Upper lobe of left lung (tissue), 6 donors: ENCODE measurements around the gene APOA4. TPM values are rescaled to one million over a fixed set of nuclear protein-coding genes. Genes with fewer than 3 reads are reported as not detected.

ENCODE experiments used
- ATAC-seq, 2 donors: fragments of 200-7000 bp; cut with Tn5 transposase; one replicate each; pipeline ENCODE4 v1.9.1; 2022; ENCODE audit warnings: mild to moderate bottlenecking in 2 of 2, moderate library complexity in 2 of 2; ENCODE audit not compliant: low FRiP score in 2 of 2
- DNase-seq, 2 donors: peaks; one replicate each; pipeline ENCODE4 v3.0.0-alpha.2; 2019 to 2020
- H3K27ac ChIP-seq, 4 donors: fragments of 200-600 bp; sonication (generic); one replicate each; pipeline ENCODE4 v1.5.1; 2016 to 2019
- H3K27me3 ChIP-seq, 4 donors: fragments of 200-600 bp; sonication (generic); one replicate each; pipeline ENCODE4 v1.5.1; 2017 to 2019
- H3K36me3 ChIP-seq, 4 donors: fragments of 200-600 bp; sonication (generic); one replicate each; pipeline ENCODE4 v1.5.1; 2016 to 2019
- H3K4me1 ChIP-seq, 4 donors: fragments of 200-600 bp; sonication (generic); one replicate each; pipeline ENCODE4 v1.5.1; 2018 to 2019
- H3K4me3 ChIP-seq, 4 donors: fragments of 200-600 bp; sonication (generic); one replicate each; pipeline ENCODE4 v1.5.1; 2017 to 2019; ENCODE audit warnings: mild to moderate bottlenecking in 2 of 4, moderate library complexity in 1 of 4
- H3K9me3 ChIP-seq, 4 donors: fragments of 200-600 bp; sonication (generic); one replicate each; pipeline ENCODE4 v1.5.1; 2018 to 2019
- CTCF ChIP-seq, 6 experiments: fragments of 450-650 bp in 4 of 6; fragments of 200-600 bp in 2 of 6; sonication (generic) in 2 of 6; IDR thresholded peaks; one replicate each; pipeline ENCODE4 v1.5.1; 2016 to 2019; ENCODE audit warnings: antibody characterized with exemption in 6 of 6
- EP300 ChIP-seq, 4 donors: sonication (generic); formaldehyde crosslinking; IDR thresholded peaks; one replicate each; pipeline ENCODE4 v1.5.1; 2017; ENCODE audit warnings: antibody characterized with exemption in 4 of 4, control low read depth in 2 of 4
- POLR2A ChIP-seq, 4 donors: fragments of 450-650 bp; IDR thresholded peaks; one replicate each; pipeline ENCODE4 v1.5.1; 2016 to 2017; ENCODE audit warnings: antibody characterized with exemption in 4 of 4, mild to moderate bottlenecking in 2 of 4
- POLR2AphosphoS5 ChIP-seq, 2 donors: sonication (generic); formaldehyde crosslinking; IDR thresholded peaks; one replicate each; pipeline ENCODE4 v1.5.1; 2017; ENCODE audit warnings: antibody characterized with exemption in 2 of 2
- WGBS, 2 donors: methylation state at CpG; one replicate each; pipeline ENCODE4 v1.1.5; 2017 to 2018; 5-methylcytosine and 5-hydroxymethylcytosine counted together
- total RNA-seq, 6 donors: library from RNA; depleted of rRNA in 4 of 6; stranded (reverse); fragments of >200 nt in 4 of 6; gene quantifications; one replicate each; pipeline versions ENCODE4 v1.1.0 to v1.2.1, GENCODE V29; 2016 to 2021
- donor health status: DM: no; HTN: no; CAD: no; lungs with moderate emphysema.
- donor health status: DM: no; HTN: yes; CAD: no; lungs with severe emphysema.

APOA4 gene
- total RNA-seq, 6 donors from 2014 or later, result not detected

GRCh38 chr11:116862951-116863350 is 39.8 kb upstream of the APOA4 start:
- Histone ChIP-seq H3K27ac (no peak overlapping the region), H3K36me3 (peaks cover 15 to 99% (median 80%) of the 10 kb centered on the region in 4 donors)

GRCh38 chr11:116862185-116862584 is 39.1 kb upstream of the APOA4 start:
- H3K27me3 ChIP-seq, result no peaks in the 10 kb centered on the region
- peaks cover 12 to 99% (median 80%) of the 10 kb centered on the region in 4 donors for H3K36me3 ChIP-seq
- no peaks in the 10 kb centered on the region for H3K9me3 ChIP-seq
- ATAC-seq (no peak), DNase-seq (no peak)
- H3K27ac ChIP-seq, result no peak overlapping the region
- no peak overlapping the region for H3K4me3 ChIP-seq
- WGBS, 2 donors, result 91 to 99% methylated on average over 3 of the region's 3 CpGs
- no peak for TF ChIP-seq POLR2AphosphoS5 (IDR thresholded peaks at IDR 0.05)
- TF ChIP-seq POLR2A (IDR thresholded peaks at IDR 0.05), result no peak
- TF ChIP-seq CTCF (IDR thresholded peaks at IDR 0.05), result no peak
- TF ChIP-seq EP300 (IDR thresholded peaks at IDR 0.05), result no peak
- no peaks in the 10 kb centered on the region for H3K4me1 ChIP-seq

More at GRCh38 chr11:116862951-116863350, 39.8 kb upstream of the APOA4 start:
- Histone ChIP-seq H3K27me3 (no peaks in the 10 kb centered on the region), H3K4me3 (no peak overlapping the region), H3K4me1 (no peaks in the 10 kb centered on the region), H3K9me3 (no peaks in the 10 kb centered on the region)
- no peak for ATAC-seq
- 91 to 99% methylated on average over 3 of the region's 3 CpGs for WGBS, 2 donors
- DNase-seq, result no peak
- no peak for TF ChIP-seq EP300 (IDR thresholded peaks at IDR 0.05)
- TF ChIP-seq POLR2A (IDR thresholded peaks at IDR 0.05), result no peak
- no peak for TF ChIP-seq CTCF (IDR thresholded peaks at IDR 0.05)
- TF ChIP-seq POLR2AphosphoS5 (IDR thresholded peaks at IDR 0.05), result no peak

- ATAC-seq, result no peak
- peaks cover 14 to 99% (median 76%) of the 10 kb centered on the region in 4 donors for H3K36me3 ChIP-seq
- 48 to 88% methylated on average over 1 of the region's 1 CpG for whole genome bisulfite sequencing, 2 donors
These were observed 38.4 kb upstream of the APOA4 start for GRCh38 chr11:116861539-116861938.

DNA sequence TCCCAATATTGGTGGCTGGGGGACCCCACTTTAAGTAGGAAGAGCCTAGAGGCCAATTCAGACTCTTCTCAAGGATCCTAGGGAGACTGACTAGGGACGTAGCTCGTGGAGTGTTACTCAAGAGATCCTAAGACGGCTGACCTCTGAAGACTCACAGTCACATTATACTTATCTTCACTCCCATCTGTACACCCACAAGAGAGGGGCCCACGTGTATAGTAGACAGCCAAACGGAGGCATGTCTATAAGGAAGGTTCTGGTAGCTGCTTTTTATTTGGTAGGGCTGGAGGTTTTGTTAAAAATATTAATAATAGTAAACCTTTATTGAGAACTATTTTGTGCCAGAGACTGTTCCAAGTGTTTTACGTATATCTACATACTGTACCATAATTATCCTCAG is 37.2 kb upstream of the APOA4 start:
- no peak for ATAC-seq
- TF ChIP-seq POLR2AphosphoS5 (IDR thresholded peaks at IDR 0.05) (no peak), POLR2A (IDR thresholded peaks at IDR 0.05) (no peak), EP300 (IDR thresholded peaks at IDR 0.05) (no peak), CTCF (IDR thresholded peaks at IDR 0.05) (no peak)
- WGBS, 2 donors, result 86 to 93% methylated on average over 6 of the region's 6 CpGs
- H3K27me3 ChIP-seq, result no peaks in the 10 kb centered on the region
- H3K4me1 ChIP-seq, result no peaks in the 10 kb centered on the region
- peaks cover 14 to 97% (median 70%) of the 10 kb centered on the region in 4 donors for H3K36me3 ChIP-seq
- H3K4me3 ChIP-seq, result no peak overlapping the region
- no peak for DNase-seq
- H3K27ac ChIP-seq, result no peak overlapping the region
- H3K9me3 ChIP-seq, result no peaks in the 10 kb centered on the region

More at GRCh38 chr11:116861539-116861938, 38.4 kb upstream of the APOA4 start:
- Histone ChIP-seq H3K9me3 (no peaks in the 10 kb centered on the region), H3K4me3 (no peak overlapping the region), H3K4me1 (no peaks in the 10 kb centered on the region), H3K27ac (no peak overlapping the region), H3K27me3 (no peaks in the 10 kb centered on the region)
- no peak for DNase-seq
- TF ChIP-seq EP300 (IDR thresholded peaks at IDR 0.05) (no peak), CTCF (IDR thresholded peaks at IDR 0.05) (no peak), POLR2AphosphoS5 (IDR thresholded peaks at IDR 0.05) (no peak), POLR2A (IDR thresholded peaks at IDR 0.05) (no peak)

DNA sequence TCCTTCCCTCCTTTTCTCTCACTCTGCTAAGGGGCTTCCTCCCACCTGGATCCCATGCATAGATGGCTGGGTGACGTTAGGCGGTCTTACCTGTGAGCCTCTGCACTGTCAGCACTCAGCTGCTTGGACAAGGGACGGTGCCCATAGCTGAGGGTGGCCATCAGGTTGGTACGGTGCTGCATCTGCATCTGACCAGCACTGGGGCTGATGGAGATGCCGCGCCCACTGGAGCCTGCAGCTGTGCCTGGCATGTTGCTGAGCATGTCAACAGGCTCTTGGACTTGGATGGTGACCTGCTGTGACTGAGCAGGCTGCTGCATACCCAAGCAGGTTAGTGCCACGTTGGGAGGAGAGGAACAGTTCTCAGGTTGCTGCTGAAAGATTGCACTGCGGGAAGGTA is 36.1 kb upstream of the APOA4 start:
- ATAC-seq (no peak), DNase-seq (no peak)
- H3K36me3 ChIP-seq, result peaks cover 14 to 91% (median 66%) of the 10 kb centered on the region in 4 donors
- no peak overlapping the region for H3K27ac ChIP-seq
- no peak overlapping the region for H3K4me3 ChIP-seq
- H3K9me3 ChIP-seq, result no peaks in the 10 kb centered on the region
- no peaks in the 10 kb centered on the region for H3K27me3 ChIP-seq
- H3K4me1 ChIP-seq, result peaks cover 0 to 3% (median 1%) of the 10 kb centered on the region in 4 donors
- TF ChIP-seq CTCF (IDR thresholded peaks at IDR 0.05) (no peak), POLR2A (IDR thresholded peaks at IDR 0.05) (no peak)
- WGBS, 2 donors, result 96 to 97% methylated on average over 6 to 8 of the region's 8 CpGs
